8988T (cell line): ENCODE results near the gene VPS54.
"Not testable (repeated sequence)": the region's sequence is repeated elsewhere in the genome, so short reads cannot be mapped to it uniquely, and the experiment has no call there.

Experiments used
- DNase-seq: peaks from one replicate; pipeline ENCODE4 v3.0.0; 2011

The VPS54 gene

GRCh38 chr2:63993130-63993584, 26.1 kb downstream of the VPS54 start:
- not testable (repeated sequence) for DNase-seq

- no peak for DNase-seq
Observed at GRCh38 chr2:63992061-63992685, 27.1 kb downstream of the VPS54 start.

DNA sequence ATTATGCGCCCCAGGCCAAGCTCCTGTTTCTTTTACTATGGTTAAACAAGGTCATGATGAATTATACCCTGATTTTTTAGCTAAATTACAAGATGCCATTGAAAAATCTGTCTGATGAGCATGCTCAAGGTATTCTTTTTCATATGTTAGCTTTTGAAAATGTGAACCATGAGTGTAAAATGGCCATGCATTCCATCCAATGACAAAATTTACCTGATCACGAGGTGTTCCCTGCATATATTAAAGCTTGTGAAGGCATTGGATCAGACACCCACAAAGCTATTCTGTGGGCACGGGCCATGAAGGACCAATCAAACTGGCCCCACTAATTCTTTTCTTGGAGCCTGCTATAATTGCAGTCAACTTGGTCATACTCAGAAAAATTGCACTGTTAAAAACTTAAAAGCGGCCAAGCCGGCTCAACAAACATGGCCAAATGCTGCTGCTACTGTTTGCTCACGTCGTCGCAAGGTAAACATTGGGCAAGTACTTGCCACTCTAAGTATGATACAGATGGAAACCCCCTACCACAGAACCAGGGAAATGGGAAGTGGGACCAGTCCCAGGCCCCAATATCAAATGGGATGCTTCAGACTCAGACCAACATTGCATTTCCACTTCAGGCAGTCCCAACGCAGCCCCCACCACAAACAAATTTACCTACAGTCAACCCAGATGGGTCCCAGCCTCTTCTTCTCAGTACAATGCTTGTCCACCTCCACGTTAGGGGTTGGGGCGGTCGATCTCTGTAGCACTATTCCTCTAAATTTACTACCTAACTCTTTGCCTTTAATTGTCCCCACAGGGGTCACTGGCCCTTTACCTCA, 27.8 kb downstream of the VPS54 start:
- DNase-seq = not testable (repeated sequence)

- DNase-seq = no peak
Observed at GRCh38 chr2:63990072-63990471, 29.2 kb downstream of the VPS54 start.

GRCh38 chr2:63988842-63989436, 30.3 kb downstream of the VPS54 start:
- not testable (repeated sequence) for DNase-seq

DNA sequence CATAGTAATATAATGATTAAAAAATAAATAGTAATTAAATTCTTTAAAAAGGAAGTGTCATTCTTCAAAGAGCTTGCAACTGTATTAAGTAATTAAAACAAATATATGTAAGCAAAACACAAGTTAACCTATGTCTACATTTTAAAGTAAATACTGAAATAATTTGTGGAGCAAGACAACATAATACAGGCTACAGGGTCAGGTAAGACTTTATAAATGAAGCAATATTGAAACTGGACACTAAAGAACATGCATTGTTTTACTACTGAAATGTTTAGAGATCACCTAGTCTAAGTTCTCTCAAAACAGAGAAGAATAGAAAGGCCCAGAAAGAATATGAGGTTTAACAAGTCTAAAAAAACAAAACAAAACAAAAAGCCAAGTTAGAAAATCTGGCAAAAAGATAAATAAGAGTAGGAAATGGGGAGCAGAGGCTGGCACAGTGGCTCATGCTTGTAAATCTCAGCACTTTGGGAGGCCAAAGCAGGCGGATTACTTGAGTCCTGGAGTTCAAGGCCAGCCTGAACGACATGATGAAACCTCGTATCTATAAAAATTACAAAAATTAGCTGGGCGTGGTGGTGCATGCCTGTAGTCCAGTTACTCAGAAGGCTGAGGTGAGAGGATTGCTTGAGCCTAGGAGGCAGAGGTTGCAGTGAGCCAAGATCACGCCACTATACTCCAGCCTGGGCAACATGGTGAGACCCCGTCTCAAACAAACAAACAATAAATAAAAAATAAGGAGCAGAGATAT, 34.4 kb downstream of the VPS54 start:
- no peak for DNase-seq

- DNase-seq = no peak
Observed at GRCh38 chr2:63983986-63984605, 35.1 kb downstream of the VPS54 start.

DNA sequence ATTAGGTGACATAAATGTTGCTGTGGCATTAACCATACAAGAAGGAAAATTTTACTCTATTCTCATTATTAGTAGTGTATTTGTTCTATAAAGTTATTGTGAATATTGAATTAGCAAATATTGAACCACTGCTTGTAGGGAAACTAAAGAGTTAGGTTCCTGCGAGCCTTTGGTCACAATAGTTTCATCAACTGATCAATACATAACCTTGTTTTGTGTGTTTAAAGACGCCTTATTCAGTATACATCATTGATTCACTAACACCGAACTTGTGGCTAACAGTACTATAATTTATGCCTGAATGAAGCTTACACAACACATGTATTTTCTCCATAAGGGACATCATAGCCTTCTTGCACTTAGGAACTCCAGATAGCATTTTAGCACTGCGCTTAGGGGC, 36.9 kb downstream of the VPS54 start:
- DNase-seq = no peak

- no peak for DNase-seq
Observed at GRCh38 chr2:63981702-63982103, 37.5 kb downstream of the VPS54 start.

DNA sequence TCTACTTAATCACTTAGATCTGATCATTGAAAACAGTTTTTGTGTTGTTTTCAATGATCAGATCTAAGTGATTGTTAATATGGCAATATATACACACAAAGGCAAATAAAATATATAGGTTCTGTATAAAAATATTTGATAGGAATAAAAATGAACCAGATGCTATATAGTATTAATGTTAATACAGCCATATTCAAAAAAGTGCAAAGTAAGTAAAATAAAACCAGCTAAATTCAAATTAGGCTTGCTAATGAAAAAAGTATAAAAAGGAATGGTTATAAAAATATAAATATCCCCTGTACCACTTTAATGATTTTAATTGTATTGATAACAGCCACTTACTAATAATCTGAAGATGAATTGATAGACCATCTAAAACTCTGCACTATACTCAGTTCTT, 38.4 kb downstream of the VPS54 start:
- no peak for DNase-seq

DNA sequence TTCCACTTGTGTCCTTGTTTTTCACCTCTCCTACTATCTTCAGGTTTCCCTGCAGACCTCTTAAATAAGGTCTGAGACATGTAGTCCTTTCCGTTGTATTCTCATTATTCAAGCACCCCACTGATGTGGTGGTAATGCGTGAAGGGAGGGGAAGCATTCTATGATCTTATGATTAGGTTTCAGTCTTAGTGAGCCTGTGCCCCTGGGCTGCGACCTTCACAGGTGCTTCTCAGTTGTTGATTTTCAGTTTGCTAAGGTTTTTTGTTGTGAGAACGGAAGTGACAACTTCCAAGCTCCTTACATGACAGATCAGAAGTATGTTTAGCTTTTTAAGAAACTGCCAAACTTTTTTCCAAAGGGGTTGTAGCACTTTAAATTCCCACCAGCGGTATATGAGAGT, 41.3 kb downstream of the VPS54 start:
- DNase-seq = no peak

GRCh38 chr2:63976125-63976510, 43.1 kb downstream of the VPS54 start:
- DNase-seq = no peak

GRCh38 chr2:63975437-63976124, 43.6 kb downstream of the VPS54 start:
- no peak for DNase-seq

- not testable (repeated sequence) for DNase-seq
Observed at GRCh38 chr2:63975036-63975435, 44.2 kb downstream of the VPS54 start.

DNA sequence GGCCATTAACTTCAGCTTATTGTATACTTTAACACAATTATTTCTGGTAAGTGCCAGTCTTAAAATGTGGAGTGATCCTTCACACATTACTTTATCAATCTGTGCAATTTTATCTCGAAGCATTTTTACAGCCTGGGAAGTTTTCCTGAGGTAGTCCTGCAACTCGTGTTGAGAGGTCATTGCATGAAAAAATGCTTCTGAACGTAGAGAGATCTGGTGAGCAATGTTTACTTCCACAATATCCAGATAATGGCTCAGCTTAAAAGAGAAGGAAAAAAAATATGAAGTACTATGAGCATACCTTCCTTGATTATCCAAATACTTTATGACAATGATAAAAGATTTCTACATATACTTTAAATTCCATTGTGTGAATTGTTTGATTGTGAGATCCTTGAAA, 57.0 kb downstream of the VPS54 start:
- DNase-seq = no peak

GRCh38 chr2:63950414-63950813, 68.8 kb downstream of the VPS54 start:
- no peak for DNase-seq

DNA sequence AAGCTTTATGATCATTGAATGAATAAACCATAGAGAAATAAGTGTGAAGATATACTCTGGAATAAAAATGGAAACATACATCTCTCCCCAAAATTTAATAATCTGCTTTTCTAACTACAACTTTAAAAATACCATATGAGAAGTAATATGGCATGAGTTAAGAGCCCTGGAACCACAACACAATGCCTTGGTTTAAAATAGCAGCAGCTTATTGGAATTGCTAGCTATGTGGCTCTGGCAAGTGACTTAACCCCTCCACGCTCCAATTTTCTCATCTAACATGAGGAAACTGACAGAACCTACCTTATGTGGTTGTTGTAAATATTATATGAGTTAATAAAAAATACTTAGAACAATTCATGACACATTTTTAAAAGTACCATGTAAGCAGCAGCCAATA, 76.4 kb downstream of the VPS54 start:
- DNase-seq = no peak

GRCh38 chr2:63932104-63932503, 87.1 kb downstream of the VPS54 start:
- DNase-seq = not testable (repeated sequence)

GRCh38 chr2:63926815-63927214, 92.4 kb downstream of the VPS54 start:
- DNase-seq = no peak

- no peak for DNase-seq
Observed at GRCh38 chr2:63914311-63914710, 104.9 kb downstream of the VPS54 start.

- DNase-seq = no peak
Observed at GRCh38 chr2:63903003-63903402, 116.2 kb downstream of the VPS54 start.

DNA sequence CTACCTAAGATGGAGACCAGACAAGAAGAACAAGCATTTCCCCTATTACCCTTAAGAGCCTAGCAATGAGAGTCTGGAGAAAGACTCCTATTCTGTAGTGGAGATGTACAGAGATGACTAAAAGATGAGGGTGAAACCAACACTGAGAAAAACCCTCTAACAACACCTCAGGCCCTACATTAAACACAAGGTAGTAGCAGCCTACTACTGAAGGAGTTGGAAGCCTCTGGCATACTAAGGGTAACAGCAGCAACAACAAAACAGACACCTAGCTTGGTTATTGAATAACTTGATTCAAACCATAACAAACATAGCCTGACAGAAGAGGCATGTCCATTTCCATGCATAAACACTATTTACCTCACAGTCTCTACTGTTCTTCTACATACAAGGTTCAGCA, 117.1 kb downstream of the VPS54 start:
- DNase-seq = no peak
